Activated naive CD4-positive, alpha-beta T cell treated with anti-CD3 and anti-CD28 coated beads, Interleukin-2, amount 50 U/mL, for 16 hours (primary cell): ENCODE measurements around the gene PPM1M.

Source experiments
- DNase-seq: peaks from one replicate; pipeline ENCODE4 v3.0.0-alpha.2; 2020

PPM1M gene

DNA sequence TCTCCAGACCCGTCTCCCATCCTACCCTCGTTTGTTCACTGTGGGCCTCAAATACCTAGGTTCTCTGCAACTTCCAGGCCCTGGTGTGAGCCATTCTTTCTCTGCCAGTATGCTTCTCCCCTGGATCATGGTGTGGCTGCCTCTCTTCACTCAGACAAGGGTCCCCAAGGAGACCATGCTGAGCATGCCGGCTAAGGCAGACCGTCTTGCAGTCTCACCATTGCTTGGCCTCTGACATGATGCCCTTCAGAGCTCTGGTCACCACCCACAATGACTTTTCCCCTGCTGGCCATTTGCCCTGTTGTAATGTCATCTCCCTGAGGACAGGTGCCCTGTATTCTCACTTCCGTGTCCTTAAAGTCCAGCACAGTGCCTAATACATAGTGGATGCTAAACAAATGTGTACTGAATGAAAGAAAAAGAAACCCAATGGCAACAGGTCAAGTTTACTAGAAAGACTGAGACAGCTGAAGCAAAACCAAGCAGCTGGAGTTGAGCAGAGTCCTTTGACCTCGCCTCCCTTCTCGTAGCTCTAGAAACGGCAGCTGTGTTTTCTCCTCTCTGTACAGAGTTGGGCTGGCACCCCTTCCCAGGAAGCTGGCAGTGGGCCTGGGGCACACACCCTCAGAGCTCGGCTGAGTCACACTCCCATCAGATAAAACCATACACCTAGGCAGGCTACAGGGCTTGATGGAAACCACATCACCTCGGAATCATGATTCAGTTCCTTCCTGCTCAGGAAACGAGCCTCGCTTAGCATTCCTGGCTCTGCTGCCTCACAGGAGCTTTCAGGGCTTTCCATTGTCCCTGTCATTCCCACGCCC, 28.8 kb upstream of the PPM1M start:
- DNase-seq = peak; percentile 38

DNA sequence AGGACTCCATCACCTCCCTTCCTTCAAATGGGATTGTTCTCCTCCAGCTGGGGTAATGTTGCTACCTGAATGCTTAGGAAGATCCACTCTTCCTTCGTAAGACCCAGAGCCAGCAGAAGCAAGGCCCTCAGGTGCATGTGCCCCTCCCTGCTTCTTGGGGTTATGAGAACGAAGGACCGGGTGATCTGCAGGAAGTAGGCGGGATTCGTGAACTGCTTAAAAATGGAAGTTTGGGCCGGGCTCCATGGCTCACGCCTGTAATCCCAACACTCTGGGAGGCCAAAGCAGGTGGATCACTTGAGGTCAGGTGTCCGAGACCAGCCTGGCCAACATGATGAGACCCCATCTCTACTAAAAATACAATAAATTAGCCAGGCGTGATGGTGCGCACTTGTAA, 28.2 kb upstream of the PPM1M start:
- no peak for DNase-seq

DNA sequence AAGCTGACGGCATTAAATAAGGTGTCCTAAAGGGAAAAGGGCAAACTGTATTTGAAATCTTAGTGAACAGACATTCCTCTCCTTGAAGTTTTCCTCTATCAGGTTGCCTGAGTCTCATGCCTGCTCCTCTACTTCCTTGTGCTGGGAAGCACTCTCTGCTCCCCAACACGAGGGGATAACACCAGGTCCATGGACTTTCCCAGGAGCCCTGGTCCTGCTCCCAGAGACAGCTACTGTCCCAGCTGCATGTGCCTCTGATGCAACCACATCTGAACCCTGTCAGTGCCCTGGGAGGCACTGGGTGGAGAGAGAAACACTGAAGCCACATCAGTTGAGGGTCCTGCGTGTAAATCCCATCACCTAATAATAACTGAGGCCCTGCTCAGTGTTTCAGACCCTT, 27.5 kb upstream of the PPM1M start:
- no peak for DNase-seq

DNA sequence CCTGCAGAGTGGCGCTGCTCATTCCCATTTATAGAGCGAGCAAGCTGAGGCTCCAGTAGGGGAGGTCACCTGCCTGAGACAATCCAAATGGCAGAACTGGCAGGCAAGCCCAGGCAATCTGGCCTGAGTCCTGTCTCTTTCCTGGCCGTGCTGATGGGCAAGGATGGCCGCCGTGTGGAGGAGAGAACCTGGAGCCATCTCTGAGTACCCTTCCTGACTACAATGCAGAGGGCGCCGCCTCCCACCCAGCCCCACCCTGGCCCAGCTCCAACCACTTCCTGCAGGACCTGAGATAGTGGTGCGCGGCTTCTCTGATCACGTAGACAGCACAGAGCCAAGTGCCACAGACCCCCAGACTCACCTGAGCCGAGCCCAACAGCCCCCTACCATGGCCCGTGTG, 27.1 kb upstream of the PPM1M start:
- no peak for DNase-seq

DNA sequence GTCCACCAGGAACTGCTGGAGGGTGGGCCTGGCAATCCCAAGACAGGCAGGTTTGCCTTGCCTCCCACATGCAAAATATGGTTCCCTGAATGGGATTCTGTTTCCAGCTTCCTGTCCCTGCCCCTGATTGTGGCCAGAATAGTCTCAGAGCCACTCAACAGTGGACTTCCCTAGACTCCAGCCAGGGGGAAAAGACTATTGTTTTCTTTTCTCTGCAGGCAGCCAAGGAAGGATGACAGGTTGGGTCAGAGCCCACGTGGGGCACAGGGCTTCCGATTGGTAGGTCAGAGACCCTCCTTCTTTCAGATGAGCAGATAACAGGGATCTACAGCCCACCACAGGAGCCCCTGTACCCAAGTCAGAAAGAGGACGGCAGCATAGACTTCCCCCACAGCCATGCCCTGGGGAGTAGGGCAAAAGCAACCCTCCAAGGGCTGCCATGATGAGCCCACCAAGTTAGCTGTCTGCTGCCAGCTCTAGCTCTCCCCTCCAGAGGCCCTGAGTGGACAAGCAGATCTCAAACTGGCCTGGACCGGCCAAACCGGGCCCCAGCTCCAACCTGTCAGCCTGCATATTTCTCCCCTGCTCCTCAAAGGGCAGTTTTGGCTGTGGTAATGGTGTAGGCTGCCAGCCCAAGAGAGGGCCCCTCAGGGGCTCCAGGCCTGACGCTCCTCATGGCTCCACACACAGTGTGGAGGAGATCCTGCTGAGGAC, 26.5 kb upstream of the PPM1M start:
- no peak for DNase-seq

DNA sequence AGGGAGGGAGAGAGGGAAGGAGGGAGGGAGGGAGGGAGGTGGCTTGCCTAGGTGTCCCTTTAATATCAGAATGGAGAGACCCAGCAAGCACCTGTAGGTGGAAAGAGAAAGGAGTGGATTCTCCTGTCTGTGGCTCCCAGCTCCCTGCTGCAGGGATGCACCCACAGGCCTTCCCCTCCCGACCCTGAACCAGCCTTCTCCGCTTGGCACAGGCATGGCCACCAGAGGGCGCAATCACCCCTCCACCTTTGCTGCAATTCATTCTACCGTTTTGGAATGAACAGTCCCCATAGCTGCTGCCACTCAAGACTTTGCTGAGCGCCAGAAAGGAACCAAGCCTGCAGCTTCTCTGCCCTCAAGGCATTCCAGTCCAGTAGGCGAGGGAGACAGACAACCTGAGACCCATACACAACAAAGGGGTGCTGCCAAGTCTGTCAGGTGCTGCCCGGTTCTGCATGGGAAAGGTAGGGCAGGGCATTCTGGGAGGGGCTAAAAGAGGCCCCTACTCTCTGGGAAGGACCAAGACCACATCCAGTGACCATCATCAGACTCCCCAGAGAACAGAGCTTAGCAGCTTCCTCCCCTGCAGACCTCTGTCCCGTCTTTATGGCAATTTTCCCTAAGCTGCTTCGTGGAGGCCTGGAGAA, 25.1 kb upstream of the PPM1M start:
- DNase-seq = peak; percentile 88

DNA sequence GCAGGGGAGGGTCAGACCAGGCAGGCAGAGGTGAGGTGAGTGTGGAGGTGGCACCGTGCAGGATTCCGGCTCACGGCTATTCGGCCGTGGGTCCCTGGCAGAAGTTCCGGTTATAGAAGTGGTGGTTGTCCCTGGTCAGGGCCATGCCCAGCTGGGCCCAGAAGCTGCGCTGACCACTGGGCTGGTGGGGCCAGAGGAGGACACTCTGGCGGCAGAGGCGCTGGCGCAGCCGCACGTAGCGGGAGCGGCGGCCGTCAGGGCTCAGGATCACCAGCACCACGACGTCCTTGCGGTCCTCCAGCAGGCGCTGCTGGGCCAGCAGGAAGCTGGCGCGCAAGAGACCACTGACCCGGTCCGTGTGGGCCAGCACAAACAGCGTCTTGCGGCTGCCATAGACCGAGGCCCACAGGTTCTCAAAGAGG, 24.4 kb upstream of the PPM1M start:
- no peak for DNase-seq

DNA sequence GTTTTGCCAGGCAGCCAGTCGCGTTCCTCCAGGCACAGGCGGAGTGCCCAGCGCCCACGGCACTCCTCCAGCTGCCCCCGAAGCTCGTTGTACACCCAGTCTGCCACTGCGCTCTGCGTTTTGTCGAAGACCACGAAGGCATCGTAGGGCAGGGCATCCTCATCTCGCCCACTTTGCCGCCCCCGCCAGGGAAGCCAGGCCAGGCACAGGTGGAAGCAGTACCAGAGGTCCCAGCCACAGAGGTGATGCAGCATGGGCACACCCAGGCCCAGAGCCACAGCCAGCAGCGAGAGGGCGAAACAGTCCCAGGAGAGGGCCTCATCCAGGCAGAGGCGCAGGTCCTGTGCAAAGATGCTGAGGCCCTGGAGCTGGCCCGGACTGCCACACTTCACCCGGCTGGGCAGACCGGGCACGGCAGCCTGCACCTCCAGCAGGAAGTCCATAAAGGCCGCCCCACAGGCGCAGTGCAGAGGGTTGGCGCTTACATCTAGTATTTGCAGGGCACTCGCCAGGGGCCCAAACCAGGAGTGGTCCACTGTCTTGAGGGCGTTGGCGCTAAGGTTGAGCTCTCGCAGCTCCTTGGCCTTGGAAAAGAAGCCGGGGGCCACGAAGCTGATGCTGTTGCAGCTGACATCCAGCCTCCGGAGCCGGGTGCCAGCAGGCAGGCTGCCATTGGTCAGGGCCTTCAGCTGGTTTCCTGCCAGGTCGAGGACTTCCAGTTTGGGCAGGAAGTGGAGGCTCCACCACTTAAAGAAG, 23.8 kb upstream of the PPM1M start:
- DNase-seq = peak; percentile 58

DNA sequence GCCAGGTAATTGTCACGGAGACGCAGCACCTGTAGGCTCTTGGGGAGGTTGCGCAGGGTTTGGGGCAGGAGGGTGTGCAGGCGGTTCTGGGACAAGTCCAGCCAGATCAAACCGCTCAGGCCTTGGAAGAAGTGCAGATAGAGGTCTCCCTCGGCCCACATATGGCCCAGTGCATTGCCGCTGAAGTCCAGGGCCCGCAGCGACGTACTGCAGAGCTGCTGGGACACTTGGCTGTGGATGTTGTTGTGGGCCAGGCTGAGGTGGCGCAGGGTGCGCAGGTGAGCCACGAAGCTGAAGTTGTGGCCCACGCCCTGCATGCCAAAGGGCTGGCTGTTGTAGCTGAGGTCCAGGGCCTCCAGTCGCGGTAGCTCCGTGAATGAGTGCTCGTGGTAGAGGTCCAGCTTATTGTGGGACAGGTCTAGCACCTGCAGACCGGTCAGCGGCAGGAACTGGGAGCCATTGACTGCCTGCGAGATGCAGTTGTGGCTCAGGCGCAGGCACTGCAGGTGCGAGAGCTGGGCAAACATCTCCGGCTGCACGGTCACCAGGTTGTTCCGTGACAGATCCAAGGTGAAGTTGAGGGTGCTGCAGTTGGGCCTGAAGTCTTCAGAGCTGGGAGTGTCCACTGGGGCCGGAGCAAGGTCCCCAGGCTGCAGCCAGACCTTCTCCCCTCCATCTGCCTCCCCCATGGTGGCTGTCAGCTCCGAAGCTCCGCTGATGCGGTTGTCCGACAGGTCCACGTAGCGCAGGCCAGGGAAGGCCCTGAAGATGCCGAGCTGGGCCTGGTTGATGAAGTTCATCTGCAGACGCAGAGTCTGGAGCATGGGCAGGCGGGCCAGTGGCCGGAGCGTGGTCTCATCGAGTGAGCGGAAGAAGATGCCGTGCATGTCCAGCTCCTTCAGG, 23.0 kb upstream of the PPM1M start:
- peak; percentile 7 for DNase-seq

DNA sequence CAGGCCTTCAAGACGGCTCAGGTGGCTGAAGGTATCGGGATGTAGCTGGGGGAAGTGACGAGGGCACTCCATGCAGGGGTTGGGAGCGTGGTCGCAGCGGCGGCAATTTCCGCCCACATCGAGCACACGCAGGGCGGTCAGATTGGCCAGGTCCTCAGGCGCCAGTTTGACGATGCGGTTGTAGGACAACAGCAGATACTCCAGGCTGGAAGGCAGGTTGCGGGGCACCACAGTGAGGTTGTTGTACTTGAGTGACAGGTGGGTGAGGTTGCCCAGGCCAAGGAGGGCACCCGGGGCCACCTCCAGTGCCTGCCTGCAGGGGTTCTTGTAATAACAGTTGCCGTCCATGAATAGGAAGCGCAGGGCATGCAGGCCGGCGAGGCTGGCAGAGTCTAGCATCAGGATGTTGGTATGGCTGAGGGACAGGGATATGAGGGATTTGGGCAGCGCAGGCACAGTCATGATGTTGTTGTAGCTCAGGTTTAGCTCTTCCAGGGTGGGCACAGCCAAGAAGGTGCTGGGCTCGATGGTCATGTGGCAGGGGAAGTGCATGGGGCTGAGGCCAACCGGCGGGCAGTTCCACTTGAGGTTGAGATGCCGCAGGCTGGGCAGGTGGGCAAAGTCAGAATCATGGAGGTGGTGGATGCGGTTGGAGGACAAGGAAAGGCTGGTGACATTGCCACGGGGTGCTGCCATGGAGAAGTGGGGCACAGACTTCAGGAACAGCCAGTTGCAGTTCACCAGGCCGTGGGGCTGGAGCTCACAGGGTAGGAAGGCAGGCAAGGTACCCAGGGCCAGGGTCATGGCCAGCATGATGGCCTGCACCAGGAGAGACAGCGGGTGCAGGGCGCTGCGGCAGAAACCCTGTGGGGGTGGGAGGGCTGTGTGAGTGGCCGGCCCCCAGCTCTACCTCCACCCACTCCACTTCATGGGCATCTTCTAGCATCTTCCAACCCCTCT, 21.8 kb upstream of the PPM1M start:
- DNase-seq = peak; percentile 9

DNA sequence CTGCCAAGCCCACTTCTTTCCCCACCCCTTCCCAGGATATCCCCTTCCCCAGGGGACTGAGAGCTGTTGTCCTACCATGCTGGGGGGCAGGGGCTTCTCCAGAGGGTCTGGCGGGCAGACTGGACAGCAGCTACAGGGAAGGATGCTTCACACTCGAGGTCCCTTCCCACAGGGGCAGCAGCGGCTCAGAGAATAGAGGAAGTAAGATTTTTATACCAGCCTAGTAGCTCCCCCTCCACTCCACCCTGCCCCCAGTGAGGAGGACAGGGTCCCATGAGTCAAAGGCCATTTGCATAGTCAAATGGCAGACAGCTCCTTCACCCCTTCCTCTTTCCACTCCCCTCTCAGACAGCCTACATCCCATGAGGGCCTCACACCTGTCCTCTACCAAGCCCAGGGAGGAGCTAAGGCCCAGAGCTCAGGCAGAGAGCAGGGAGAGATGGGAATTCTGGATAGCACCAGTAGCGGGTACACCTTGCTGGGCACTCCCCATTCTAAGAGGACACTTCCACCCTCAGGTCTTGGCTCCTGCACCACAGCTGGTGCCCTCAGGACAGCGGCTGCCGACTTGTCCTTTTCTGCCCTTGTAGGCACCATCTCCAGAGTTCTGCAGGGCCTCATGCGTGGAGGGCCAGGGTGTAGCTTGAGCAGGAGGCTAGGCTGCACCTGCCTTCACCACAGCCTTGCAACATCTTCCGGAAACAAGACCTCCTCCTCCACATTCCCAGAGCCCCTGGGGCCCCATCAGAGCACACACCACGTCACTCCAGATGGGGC, 19.9 kb upstream of the PPM1M start, which contains the start of gene TLR9:
Gene TLR9, minus strand, starts transcription at position 194 of the 777 bp plus-strand sequence. Its CDS starts 116 bp downstream, at position 78.
- peak; percentile 42 for DNase-seq

DNA sequence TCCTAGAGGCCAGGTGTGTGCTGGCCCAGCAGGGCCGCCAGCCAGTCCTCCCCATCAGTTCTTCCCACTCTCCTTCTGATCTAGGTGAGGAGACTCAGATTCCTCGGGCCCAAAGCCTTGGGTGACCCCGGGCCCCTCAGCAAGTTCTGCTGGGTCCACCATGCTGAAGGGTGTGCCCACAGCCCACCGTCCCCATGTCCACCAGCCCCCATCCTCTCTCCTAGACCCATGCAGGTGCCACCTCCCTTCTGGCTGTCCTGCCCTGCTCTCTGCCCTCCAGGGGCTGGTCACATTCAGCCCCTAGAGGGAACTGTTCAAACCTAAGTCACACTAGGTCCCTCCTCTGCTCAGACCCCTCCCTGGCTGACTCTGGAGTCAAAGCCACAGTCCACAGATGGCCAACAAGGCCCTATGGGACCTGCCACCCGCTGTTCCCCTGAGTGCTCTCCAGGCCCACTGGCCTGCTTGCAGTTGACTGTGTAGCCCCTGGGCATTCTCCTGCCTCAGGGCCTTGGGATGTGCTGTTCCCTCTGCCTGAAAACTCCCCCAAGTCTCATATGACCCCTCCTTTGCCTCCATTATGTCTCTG, 19.2 kb upstream of the PPM1M start:
- DNase-seq = no peak

DNA sequence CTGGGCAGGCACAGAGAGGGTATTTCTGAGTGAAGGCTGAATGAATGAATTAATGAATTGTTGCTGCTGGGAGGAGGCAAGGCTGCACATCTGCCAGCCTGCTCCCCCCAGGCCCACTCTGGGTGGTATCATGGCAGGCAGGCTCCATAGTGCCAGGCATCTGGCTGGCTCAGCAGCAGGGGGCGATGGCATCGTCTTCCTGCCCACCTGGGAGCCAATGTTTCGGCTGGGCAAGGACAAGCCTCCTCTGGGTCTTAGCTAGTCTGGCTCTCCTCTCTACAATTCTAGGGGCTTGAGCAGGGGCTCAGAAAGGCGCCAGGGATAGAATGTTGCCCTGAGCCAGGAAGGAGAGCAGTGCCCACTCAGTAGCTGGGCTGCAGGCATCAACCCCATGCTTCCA, 18.4 kb upstream of the PPM1M start:
- DNase-seq = no peak

DNA sequence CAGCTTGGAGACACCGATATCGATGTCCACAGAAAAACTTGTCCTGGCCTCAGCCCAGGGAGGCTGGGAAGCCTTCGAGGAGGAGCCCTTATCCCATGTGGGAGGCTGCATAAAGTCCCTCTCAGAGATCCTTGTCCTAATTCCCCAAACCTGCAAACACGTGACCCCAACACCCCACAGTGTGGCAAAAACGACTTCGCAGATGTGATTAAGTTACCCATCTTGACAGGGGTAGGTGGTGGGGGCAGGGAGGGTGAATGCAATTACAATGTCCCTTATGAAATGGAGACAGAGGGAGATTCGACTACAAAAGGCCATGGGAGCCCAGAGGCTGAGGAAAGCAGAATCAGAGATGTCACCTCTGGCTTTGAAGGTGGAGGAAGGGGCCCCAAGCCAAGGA, 17.8 kb upstream of the PPM1M start:
- no peak for DNase-seq

DNA sequence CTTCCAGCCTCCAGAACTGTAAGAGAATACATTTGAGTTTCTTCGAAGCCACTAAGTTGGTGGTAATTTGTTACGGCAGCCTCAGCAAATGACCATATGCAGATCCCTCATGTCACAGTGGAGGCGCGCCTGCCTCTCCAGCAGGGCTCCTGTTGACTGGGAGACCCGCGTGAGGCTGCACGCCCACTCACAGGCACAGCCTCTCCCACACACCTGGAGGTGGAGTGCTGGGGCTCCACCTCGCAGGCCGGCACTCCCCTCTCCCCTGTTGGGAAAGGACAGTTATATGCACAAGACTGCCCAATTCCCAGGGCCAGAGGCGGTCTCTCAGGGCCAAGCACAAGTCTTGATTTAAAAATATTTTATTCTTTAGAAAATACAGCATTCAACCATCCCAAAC, 17.3 kb upstream of the PPM1M start:
- no peak for DNase-seq

DNA sequence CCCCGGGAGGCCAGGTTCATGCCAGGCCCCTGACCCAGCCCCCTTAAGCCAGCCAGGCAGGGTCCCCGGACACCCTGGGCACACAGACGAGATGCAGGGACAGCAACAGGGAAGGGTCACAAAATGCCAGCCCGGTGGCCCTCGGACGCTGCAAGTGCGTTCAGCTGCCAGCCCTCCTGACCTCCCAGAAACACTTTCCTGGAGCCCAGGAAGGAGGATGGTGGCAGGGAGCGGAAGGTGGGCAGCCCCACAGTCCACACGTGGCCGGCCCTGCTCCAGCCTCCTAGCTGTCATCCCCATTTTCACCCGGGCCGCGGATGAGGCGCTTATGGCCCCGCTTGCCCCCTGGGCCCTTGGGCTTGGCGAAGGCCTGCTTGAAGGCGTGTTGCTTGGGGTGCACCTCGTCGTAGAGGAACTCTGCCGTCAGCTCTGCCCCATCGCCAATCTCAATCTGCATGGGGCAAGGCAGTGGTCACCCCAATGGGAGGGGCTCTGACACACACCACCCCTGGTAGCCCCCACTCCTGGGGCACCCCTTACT, 16.7 kb upstream of the PPM1M start:
- no peak for DNase-seq

DNA sequence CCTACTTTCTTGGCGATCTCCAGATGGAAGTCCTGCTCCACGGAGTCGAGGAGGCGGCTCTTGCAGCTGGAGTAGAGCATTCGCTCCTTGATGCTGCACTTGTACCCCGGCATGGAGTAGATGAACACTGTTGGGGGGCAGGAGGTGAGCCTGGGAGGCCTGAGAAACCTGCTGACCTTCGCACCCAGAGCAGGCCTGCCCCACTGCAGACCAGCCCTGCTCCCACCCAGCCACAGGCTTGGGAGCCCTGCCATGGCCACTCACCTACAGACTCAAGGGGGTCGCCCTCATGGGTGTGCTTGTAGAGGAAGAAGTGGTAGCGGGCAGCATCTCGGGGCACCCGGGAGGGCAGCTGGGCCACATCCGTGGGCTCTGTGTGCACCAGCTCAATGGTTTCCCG, 15.9 kb upstream of the PPM1M start:
- no peak for DNase-seq

DNA sequence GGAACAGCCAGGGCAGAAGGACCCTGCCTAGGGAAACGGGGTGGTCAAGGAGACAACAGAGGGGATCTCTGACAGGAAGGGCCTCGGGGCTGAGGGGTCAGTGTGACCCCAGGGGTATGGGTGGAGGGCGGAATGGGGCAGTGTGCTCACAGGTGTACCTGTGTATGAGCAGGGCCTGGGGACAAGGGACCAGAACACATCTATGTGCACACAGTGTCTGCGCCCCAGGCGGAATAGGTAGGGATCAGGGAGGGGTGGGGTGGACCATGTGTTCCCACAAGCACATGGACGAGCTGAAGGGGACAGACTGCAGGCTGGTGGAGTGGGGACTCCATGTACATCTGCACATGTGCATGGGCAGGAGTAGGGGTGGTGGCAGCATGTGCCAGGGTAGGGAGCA, 15.1 kb upstream of the PPM1M start:
- DNase-seq = no peak

DNA sequence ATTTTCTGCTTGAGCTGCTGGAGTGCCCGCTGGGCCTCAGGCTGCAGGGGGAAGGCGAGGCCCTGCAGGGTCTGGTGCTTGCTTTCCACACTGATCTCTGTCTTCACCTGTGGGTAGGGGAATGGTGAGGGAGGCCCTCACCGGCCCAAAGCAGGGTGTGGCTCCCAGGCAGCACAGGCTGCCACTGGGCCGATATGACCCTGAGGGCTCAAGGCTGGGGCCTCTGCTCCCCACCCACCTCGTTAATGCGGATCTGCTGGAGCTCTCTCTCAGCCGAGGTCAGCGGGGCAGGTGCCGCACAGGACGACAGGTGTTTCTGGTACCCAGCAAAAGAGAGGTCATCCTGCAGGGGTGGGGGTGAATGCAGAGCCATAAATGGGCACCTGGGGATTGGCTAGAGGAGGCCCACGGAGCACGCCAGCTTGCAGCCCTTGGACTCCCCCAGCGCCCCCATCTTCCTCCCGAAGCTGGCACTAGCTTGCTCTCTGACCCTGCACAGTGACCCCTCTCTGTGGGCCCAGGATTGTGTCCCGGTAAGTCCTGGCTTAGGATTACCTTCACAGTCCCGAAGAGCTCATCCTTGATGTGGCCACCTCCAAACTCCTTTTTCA, 14.6 kb upstream of the PPM1M start:
- no peak for DNase-seq
